ENCODE results near the gene CPT1C.

The CPT1C gene

GRCh38 chr19:49758292-49758691, 67.4 kb downstream of the CPT1C start:
- DNase-seq (no peak), ATAC-seq (no peak)

- ATAC-seq (no peak), DNase-seq (no peak)
Observed at GRCh38 chr19:49761249-49761624, 70.3 kb downstream of the CPT1C start.

GRCh38 chr19:49761625-49762311, 70.9 kb downstream of the CPT1C start:
- ATAC-seq (no peak), DNase-seq (no peak)

- no peak for ATAC-seq
- DNase-seq, result no peak
Observed at GRCh38 chr19:49763230-49763629, 72.3 kb downstream of the CPT1C start, which contains the start of gene TSKS. Gene TSKS, minus strand, starts transcription at chr19:49763306. Its CDS starts 59 bp downstream, at chr19:49763247.
